ENCODE data around the gene TMC3.

Gene TMC3

GRCh38 chr15:81313686-81314085, 60.3 kb downstream of the TMC3 start:
- no peak for TF ChIP-seq CTCF (IDR thresholded peaks at IDR 0.05; ENCODE audit: insufficient read depth, low read length, missing control alignments)
- DNase-seq (ENCODE audit: low read depth, low spot score): no peak
- POLR2A ChIA-PET: interaction anchor here (0.5 to 1.3 kb wide), 4 partner anchors 10 to 535 kb away, joined by 3 to 11 read pairs (median 3); partner anchors contain the start of genes CEMIP and STARD5
- CTCF ChIA-PET: interaction anchor here (1.0 to 1.1 kb wide), 2 partner anchors 23 to 48 kb away, joined by 5 to 6 read pairs; no protein-coding TSS in a partner anchor
- no peak overlapping the region for H3K4me3 ChIP-seq (ENCODE audit: low read depth, low read length)

DNA sequence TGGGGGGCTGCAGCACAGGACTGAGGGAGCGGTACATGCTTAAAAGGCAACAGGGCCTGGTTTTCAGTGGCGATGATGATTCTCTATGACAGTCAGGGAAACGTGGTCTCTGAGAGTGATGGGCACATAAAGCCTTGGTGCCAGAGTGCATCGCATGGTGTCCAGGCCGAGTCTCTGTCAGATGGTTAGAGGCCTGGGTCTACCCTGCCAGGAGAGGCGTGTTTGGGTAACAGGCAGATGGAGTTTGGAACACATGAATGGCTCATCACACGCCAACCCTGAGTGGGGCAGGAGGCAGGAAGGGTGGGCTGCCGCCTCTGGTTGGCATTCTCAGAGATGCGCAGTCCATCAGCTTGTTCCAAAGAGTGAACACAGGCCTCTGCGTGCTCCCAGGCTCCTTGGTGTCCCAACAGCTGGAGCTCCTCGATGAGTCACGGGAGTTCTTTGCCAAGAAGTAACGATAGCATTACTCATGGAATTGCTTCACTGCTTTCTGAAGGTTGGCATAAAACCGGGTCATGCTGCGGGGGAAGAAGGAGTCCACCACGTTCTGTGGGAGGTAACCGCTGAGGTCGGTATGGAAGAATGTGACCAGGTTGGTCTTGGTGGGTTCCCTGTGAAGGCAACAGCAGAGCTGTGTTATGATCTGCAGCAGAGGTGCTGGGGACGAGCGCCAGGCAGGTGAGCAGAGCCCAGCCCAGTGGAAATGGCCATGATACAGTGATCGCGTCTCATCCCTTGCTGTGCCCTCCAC, 61.0 kb downstream of the TMC3 start:
- ChIA-PET POLR2A (interaction anchor here (0.5 to 1.3 kb wide), 5 partner anchors 9 to 534 kb away, joined by 3 to 11 read pairs (median 3); partner anchors contain the start of genes CEMIP and STARD5), CTCF (interaction anchor here (1.0 to 1.1 kb wide), 2 partner anchors 22 to 47 kb away, joined by 5 to 6 read pairs; no protein-coding TSS in a partner anchor)
- no peak overlapping the region for H3K4me3 ChIP-seq (ENCODE audit: low read depth, low read length)
- TF ChIP-seq CTCF (IDR thresholded peaks at IDR 0.05; ENCODE audit: insufficient read depth, low read length, missing control alignments): no peak
- peak; percentile 90 for DNase-seq (ENCODE audit: low read depth, low spot score)

DNA sequence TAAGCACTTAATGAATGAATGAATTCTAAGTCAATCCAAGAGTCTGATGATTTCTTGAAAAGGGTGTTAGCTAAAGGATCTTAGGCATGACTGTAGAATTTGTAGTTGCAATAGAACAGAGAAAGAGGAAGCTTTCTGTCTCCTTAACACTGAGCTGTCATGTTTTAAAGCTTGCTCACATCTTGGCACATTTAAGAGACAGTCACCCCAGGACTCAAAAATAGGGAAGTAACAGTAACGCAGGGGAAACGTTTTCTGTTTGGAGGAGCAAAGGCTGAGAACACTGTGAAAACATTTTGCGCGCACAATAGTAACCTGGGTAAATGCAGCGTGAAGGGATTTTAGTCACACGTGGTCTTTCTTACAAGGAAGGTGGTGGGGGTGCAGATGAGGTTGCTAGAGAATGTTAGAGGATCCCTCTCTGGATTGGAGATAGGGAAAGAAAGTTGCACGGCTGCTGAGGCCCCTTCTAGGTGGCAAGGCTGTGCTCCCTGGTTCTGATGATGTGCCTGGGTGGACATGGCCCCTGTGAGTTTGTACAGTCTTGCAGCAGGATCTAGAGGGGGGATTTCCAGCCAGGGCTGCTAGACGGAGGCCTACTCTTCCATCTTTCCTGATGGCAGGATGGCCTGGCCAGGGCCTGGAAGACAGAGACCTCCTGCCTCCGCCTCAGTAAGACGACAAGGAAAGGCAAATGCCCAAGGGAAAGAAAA, 62.1 kb downstream of the TMC3 start:
- no peak for DNase-seq (ENCODE audit: low read depth, low spot score)
- no peak overlapping the region for H3K4me3 ChIP-seq (ENCODE audit: low read depth, low read length)
- ChIA-PET CTCF (interaction anchor here (1.1 to 5.8 kb wide), 4 partner anchors 9 to 45 kb away, joined by 4 to 28 read pairs (median 7); no protein-coding TSS in a partner anchor), POLR2A (interaction anchor here (1.5 kb wide), 1 partner anchor 16 kb away, joined by 3 read pairs; no protein-coding TSS in a partner anchor)
- TF ChIP-seq CTCF (IDR thresholded peaks at IDR 0.05; ENCODE audit: insufficient read depth, low read length, missing control alignments): no peak

DNA sequence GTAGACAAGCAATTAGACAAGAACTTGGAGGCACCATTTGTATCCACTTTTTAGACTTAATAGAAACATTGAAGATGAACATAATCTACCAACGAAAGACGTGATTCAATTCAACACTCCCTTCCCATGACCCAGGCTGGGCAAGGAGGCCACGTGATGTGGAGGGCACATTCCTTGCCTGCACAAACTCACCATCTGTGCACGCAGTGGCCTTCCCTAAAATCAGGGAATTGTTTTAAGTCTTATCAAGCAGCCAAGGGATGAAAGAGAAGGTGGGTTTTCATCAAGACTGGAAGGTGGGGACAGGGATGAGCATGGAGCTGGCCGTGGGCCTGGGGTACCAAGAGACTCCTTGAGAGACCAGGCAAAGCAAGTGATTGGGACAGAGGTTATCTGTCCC, 63.5 kb downstream of the TMC3 start:
- H3K4me3 ChIP-seq (ENCODE audit: low read depth, low read length): no peak overlapping the region
- ChIA-PET POLR2A (interaction anchor here (1.5 kb wide), 1 partner anchor 17 kb away, joined by 3 read pairs; no protein-coding TSS in a partner anchor), CTCF (interaction anchor here (1.8 to 5.8 kb wide), 3 partner anchors 9 to 44 kb away, joined by 5 to 28 read pairs (median 9); no protein-coding TSS in a partner anchor)
- no peak for TF ChIP-seq CTCF (IDR thresholded peaks at IDR 0.05; ENCODE audit: insufficient read depth, low read length, missing control alignments)
- DNase-seq (ENCODE audit: low read depth, low spot score): no peak

DNA sequence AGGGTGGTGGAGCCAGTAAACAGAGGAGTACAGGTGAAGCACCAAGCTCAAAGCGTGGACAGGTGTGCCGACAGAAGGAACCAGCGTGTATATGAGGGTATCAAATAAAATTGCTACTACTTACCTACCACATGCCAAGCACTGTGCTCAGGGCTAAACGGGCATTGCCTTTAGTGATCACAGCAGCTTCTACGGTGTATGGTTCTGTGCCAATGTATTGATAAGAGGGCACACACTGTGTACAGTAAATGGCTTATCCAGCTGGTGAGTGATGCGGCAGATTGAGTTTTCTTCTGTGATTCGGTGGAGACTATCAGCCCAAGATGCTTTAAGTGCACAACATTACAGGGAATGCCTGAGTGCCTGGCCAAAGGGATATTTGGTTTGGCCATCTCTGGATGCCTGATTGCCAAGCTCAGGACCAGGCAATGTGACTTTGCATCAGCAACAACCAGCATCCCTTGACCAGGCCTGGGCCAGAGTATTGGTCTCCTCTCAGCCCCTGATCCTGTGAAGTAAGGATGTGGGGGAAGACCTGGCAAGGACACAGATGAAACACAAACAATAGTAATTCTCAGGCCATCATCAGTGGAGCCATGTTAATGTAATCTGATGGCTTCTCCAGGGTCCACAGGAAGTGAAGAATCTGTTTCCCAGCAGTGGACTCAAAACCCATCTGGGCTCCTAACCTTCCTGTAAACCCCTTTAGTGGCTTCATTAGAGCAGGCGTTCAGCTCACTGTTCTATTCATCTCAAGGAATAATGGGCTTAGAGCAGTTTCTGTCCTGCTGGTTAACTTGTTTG, 64.2 kb downstream of the TMC3 start:
- DNase-seq (ENCODE audit: low read depth, low spot score): no peak
- ChIA-PET CTCF (interaction anchor here (1.8 to 5.8 kb wide), 2 partner anchors 9 to 43 kb away, joined by 5 to 28 read pairs; no protein-coding TSS in a partner anchor), POLR2A (interaction anchor here (0.7 kb wide), 1 partner anchor 29 kb away, joined by 3 read pairs; no protein-coding TSS in a partner anchor)
- no peak for TF ChIP-seq CTCF (IDR thresholded peaks at IDR 0.05; ENCODE audit: insufficient read depth, low read length, missing control alignments)
- H3K4me3 ChIP-seq (ENCODE audit: low read depth, low read length): no peak overlapping the region
